Type B pancreatic cell (in vitro differentiated cells): ENCODE measurements around the gene XIRP2. TPM values are rescaled to one million over a fixed set of nuclear protein-coding genes. Genes with fewer than 3 reads are reported as not detected.

Source experiments
- DNase-seq: peaks from one replicate; pipeline ENCODE4 v3.0.0; 2021; ENCODE audit warnings: mixed read lengths; ENCODE audit not compliant: unreplicated experiment; ENCODE audit errors: extremely low spot score
- H3K27ac Mint-ChIP-seq: 2 replicates; pipeline ENCODE4 v1.8.0; 2021; ENCODE audit warnings: mild to moderate bottlenecking, mixed read lengths
- H3K27me3 Mint-ChIP-seq: 2 replicates; pipeline ENCODE4 v1.8.0; 2021; ENCODE audit warnings: mixed read lengths
- H3K36me3 Mint-ChIP-seq: 2 replicates; pipeline ENCODE4 v1.8.0; 2021; ENCODE audit warnings: mixed read lengths
- H3K4me1 Mint-ChIP-seq: one replicate; pipeline ENCODE4 v1.8.0; 2021; ENCODE audit warnings: mixed read lengths; ENCODE audit not compliant: unreplicated experiment
- H3K4me3 Mint-ChIP-seq: 2 replicates; pipeline ENCODE4 v1.8.0; 2021; ENCODE audit warnings: mild to moderate bottlenecking, mixed read lengths
- H3K9me3 Mint-ChIP-seq: 2 replicates; pipeline ENCODE4 v1.8.0; 2021; ENCODE audit warnings: mixed read lengths
- CTCF ChIP-seq: fragments of 200-600 bp; sonication (generic); conservative IDR thresholded peaks from 2 replicates; pipeline ENCODE4 v1.5.0; 2021; ENCODE audit warnings: antibody characterized with exemption, mild to moderate bottlenecking
- total RNA-seq: library from RNA; stranded (reverse); gene quantifications from 2 replicates; pipeline ENCODE4 v1.2.1, GENCODE V29; 2021; ENCODE audit warnings: low replicate concordance

XIRP2 gene
- total RNA-seq, 1 donor from 2014 or later: 0.19 TPM

GRCh38 chr2:166960702-166961270 lies 72.5 kb downstream of the XIRP2 start:
- Mint-ChIP-seq H3K36me3 (no peaks in the 10 kb centered on the region), H3K4me1 (peaks cover 8% of the 10 kb centered on the region), H3K27me3 (peaks cover 2% of the 10 kb centered on the region), H3K9me3 (no peaks in the 10 kb centered on the region), H3K4me3 (no peak overlapping the region), H3K27ac (no peak overlapping the region)
- no peak for DNase-seq
- TF ChIP-seq CTCF: no peak

DNA sequence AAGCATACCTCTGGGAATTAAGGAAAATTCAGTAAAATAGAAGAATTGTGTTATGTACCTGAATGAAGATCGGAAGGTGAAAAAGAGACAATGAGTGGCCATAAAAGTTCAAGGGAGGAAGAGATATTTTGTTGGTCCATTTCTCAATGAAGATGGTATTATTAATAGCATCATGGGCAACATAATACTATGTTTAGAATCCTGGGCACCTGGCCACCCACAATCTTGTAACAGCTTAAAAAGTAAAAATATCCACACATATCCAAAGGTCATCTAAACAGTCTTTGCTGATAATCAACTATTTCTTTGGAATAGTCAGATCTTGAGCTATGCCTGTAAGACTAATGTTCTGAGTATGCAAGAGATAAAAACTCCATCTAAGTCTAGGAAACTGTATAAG lies 73.7 kb downstream of the XIRP2 start:
- Mint-ChIP-seq H3K4me3 (no peak overlapping the region), H3K9me3 (no peaks in the 10 kb centered on the region), H3K36me3 (no peaks in the 10 kb centered on the region), H3K27ac (no peak overlapping the region), H3K27me3 (peaks cover 2% of the 10 kb centered on the region), H3K4me1 (peaks cover 8% of the 10 kb centered on the region)
- no peak for DNase-seq
- no peak for TF ChIP-seq CTCF

- no peak for TF ChIP-seq CTCF
- Mint-ChIP-seq H3K4me3 (no peak overlapping the region), H3K27ac (no peak overlapping the region), H3K9me3 (no peaks in the 10 kb centered on the region), H3K36me3 (no peaks in the 10 kb centered on the region), H3K4me1 (no peaks in the 10 kb centered on the region), H3K27me3 (no peaks in the 10 kb centered on the region)
- DNase-seq: no peak
Observed at GRCh38 chr2:166969486-166969885, 81.2 kb downstream of the XIRP2 start.

DNA sequence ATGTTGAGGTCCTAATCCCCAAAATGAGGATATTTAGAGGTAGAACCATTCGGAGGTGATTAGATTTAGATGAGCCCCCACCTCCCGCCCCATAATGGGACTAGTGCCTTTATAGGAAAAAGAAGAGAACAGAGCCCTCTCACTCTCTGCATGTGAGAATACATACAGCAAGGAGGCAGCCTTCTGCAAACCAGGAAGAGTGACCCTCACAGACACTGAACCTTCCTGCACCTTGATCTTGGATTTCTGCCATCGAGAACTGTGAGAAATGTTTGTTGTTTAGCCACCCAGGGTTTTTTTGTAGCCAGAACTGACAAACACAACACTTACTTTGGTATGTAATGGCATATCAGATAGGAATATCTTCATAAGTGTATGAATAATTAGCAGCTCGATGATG lies 83.7 kb downstream of the XIRP2 start:
- no peak overlapping the region for H3K4me3 Mint-ChIP-seq
- no peak for TF ChIP-seq CTCF
- no peaks in the 10 kb centered on the region for H3K36me3 Mint-ChIP-seq
- H3K9me3 Mint-ChIP-seq: no peaks in the 10 kb centered on the region
- H3K27ac Mint-ChIP-seq: no peak overlapping the region
- H3K4me1 Mint-ChIP-seq: no peaks in the 10 kb centered on the region
- DNase-seq: no peak
- no peaks in the 10 kb centered on the region for H3K27me3 Mint-ChIP-seq

DNA sequence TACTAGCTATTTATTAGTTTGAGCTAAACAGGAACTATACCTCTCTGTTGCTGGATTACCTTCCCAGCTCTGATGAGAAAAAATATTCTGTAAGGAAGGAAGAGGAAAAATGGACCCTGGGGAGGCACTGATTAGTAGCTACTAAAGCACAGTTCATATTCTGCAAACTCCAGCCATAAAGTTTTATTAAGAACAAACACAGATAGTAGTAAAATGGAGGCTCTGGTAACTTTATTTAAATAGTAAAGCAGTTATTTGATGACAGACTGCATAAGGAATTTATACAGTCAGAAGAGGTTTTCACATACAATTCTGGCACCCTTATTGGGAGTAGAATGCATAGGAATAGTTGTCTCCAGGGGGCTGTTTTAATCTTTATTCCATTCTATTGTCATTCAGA lies 84.1 kb downstream of the XIRP2 start:
- Mint-ChIP-seq H3K27me3 (no peaks in the 10 kb centered on the region), H3K9me3 (no peaks in the 10 kb centered on the region), H3K4me3 (no peak overlapping the region), H3K27ac (no peak overlapping the region), H3K4me1 (no peaks in the 10 kb centered on the region), H3K36me3 (no peaks in the 10 kb centered on the region)
- no peak for TF ChIP-seq CTCF
- no peak for DNase-seq

GRCh38 chr2:166984188-166984587 lies 95.9 kb downstream of the XIRP2 start:
- H3K4me3 Mint-ChIP-seq: no peak overlapping the region
- no peak for TF ChIP-seq CTCF
- H3K27me3 Mint-ChIP-seq: no peaks in the 10 kb centered on the region
- no peak for DNase-seq
- H3K9me3 Mint-ChIP-seq: no peaks in the 10 kb centered on the region
- no peak overlapping the region for H3K27ac Mint-ChIP-seq
- H3K36me3 Mint-ChIP-seq: no peaks in the 10 kb centered on the region
- H3K4me1 Mint-ChIP-seq: no peaks in the 10 kb centered on the region
